CD4-positive, alpha-beta T cell treated with Interleukin-6 at 100 ng/mL for 8 hours (primary cell): ENCODE results near the gene CACNA1S.

ENCODE experiments used
- DNase-seq: peaks from one replicate; pipeline ENCODE4 v3.0.0-alpha.2; 2020; ENCODE audit warnings: mixed read lengths, low spot score

The CACNA1S gene

GRCh38 chr1:201011616-201012015 is 100.6 kb downstream of the CACNA1S start:
- DNase-seq, result no peak

- no peak for DNase-seq
Observed at GRCh38 chr1:201009962-201010645, 102.1 kb downstream of the CACNA1S start.

- DNase-seq, result no peak
Observed at GRCh38 chr1:201008666-201009360, 103.4 kb downstream of the CACNA1S start.

GRCh38 chr1:201007481-201007880 is 104.7 kb downstream of the CACNA1S start:
- no peak for DNase-seq

- DNase-seq, result no peak
Observed at GRCh38 chr1:201006450-201006849, 105.8 kb downstream of the CACNA1S start.

- no peak for DNase-seq
Observed at GRCh38 chr1:201004732-201005131, 107.5 kb downstream of the CACNA1S start.

- no peak for DNase-seq
Observed at GRCh38 chr1:201004154-201004553, 108.1 kb downstream of the CACNA1S start.

GRCh38 chr1:201002510-201002909 is 109.7 kb downstream of the CACNA1S start:
- no peak for DNase-seq

- DNase-seq, result no peak
Observed at GRCh38 chr1:201001962-201002361, 110.3 kb downstream of the CACNA1S start.

GRCh38 chr1:201000391-201000790 is 111.8 kb downstream of the CACNA1S start:
- DNase-seq, result no peak

GRCh38 chr1:200999667-201000066 is 112.6 kb downstream of the CACNA1S start:
- DNase-seq, result no peak

GRCh38 chr1:200998323-200998722 is 113.9 kb downstream of the CACNA1S start:
- no peak for DNase-seq

- no peak for DNase-seq
Observed at GRCh38 chr1:200992382-200993048, 119.7 kb downstream of the CACNA1S start.

GRCh38 chr1:200991097-200991614 is 121.1 kb downstream of the CACNA1S start:
- DNase-seq, result no peak

- no peak for DNase-seq
Observed at GRCh38 chr1:200990114-200990513, 122.1 kb downstream of the CACNA1S start.
